Neural cell (in vitro differentiated cells): ENCODE measurements around the gene HAS3. TPM values are rescaled to one million over a fixed set of nuclear protein-coding genes. Genes with fewer than 3 reads are reported as not detected.

Experiments used
- H2AFZ ChIP-seq: fragments of 200-600, 300-800 bp; sonication (generic), shearing (Covaris generic); 2 replicates; pipeline ENCODE4 v1.6.0; 2014; ENCODE audit warnings: low read depth, mild to moderate bottlenecking, antibody characterized with exemption, low read length, moderate library complexity
- H3F3A ChIP-seq: fragments of 200-600 bp; shearing (Covaris generic); 2 replicates; pipeline ENCODE4 v1.6.1; 2016; ENCODE audit warnings: mild to moderate bottlenecking, moderate library complexity, mixed read lengths, antibody characterized with exemption, low read length; ENCODE audit not compliant: insufficient read depth, poor library complexity, severe bottlenecking
- H3K27ac ChIP-seq: fragments of 200-600, 300-800 bp; sonication (generic), shearing (Covaris generic); 2 replicates; pipeline ENCODE4 v1.5.1; 2014; ENCODE audit warnings: mild to moderate bottlenecking, low read length, moderate library complexity
- H3K27me3 ChIP-seq: fragments of 300-800, 200-600 bp; sonication (generic), shearing (Covaris generic); 2 replicates; pipeline ENCODE4 v1.6.0; 2014; ENCODE audit warnings: mild to moderate bottlenecking, low read depth, low read length, moderate library complexity; ENCODE audit not compliant: insufficient read depth
- H3K36me3 ChIP-seq: fragments of 300-800, 200-600 bp; sonication (generic), shearing (Covaris generic); 2 replicates; pipeline ENCODE4 v1.5.1; 2014; ENCODE audit warnings: mild to moderate bottlenecking, antibody characterized with exemption, low read length, moderate library complexity; ENCODE audit not compliant: insufficient read depth
- H3K4me2 ChIP-seq: fragments of 300-800, 200-600 bp; sonication (generic), shearing (Covaris generic); 2 replicates; pipeline ENCODE4 v1.6.0; 2014; ENCODE audit warnings: mild to moderate bottlenecking, low read length
- H3K4me3 ChIP-seq: fragments of 300-800, 200-600 bp; sonication (generic), shearing (Covaris generic); 2 replicates; pipeline ENCODE4 v1.5.1; 2014; ENCODE audit warnings: mild to moderate bottlenecking, low read length, moderate library complexity
- H3K79me2 ChIP-seq: fragments of 200-600 bp; shearing (Covaris generic); replicated peaks from 2 replicates; pipeline ENCODE4 v1.6.0; 2014; ENCODE audit warnings: mild to moderate bottlenecking, low read length, moderate library complexity; ENCODE audit not compliant: insufficient read depth
- H3K9ac ChIP-seq: fragments of 300-800, 200-600 bp; sonication (generic), shearing (Covaris generic); 2 replicates; pipeline ENCODE4 v1.6.1; 2016; ENCODE audit warnings: mild to moderate bottlenecking, low read length, mixed read lengths
- H3K9me2 ChIP-seq: fragments of 200-600 bp; shearing (Covaris generic); 2 replicates; pipeline ENCODE4 v1.6.1; 2016; ENCODE audit warnings: mild to moderate bottlenecking, low read length, mixed read lengths; ENCODE audit not compliant: insufficient read depth
- H3K9me3 ChIP-seq: fragments of 200-600, 300-800 bp; sonication (generic), shearing (Covaris generic); 2 replicates; pipeline ENCODE4 v1.6.1; 2016; ENCODE audit warnings: mild to moderate bottlenecking, mixed run types, low read length, moderate library complexity, mixed read lengths
- H4K20me1 ChIP-seq: fragments of 200-600 bp; shearing (Covaris generic); 2 replicates; pipeline ENCODE4 v1.6.1; 2016; ENCODE audit warnings: mild to moderate bottlenecking, mixed run types; ENCODE audit not compliant: insufficient read depth
- CTCF ChIP-seq: fragments of 450-650 bp; IDR thresholded peaks from 2 replicates; pipeline ENCODE4 v1.5.1; 2014; ENCODE audit warnings: antibody characterized with exemption, mild to moderate bottlenecking, moderate library complexity; ENCODE audit not compliant: poor library complexity, severe bottlenecking
- EP300 ChIP-seq: fragments of 450-650 bp; conservative IDR thresholded peaks from 2 replicates; pipeline ENCODE4 v1.6.1; 2014; ENCODE audit warnings: antibody characterized with exemption, mild to moderate bottlenecking, moderate library complexity; ENCODE audit not compliant: poor library complexity, severe bottlenecking
- EZH2 ChIP-seq: fragments of 200-600, 300-800 bp; shearing (Covaris generic), sonication (generic); IDR thresholded peaks from 2 replicates; pipeline ENCODE4 v1.6.1; 2014; ENCODE audit warnings: antibody characterized with exemption, low read length, borderline replicate concordance, mild to moderate bottlenecking; ENCODE audit not compliant: insufficient read depth, poor library complexity, severe bottlenecking
- MXI1 ChIP-seq: fragments of 450-650 bp; conservative IDR thresholded peaks from 2 replicates; pipeline ENCODE4 v1.6.1; 2014; ENCODE audit warnings: antibody characterized with exemption, mild to moderate bottlenecking; ENCODE audit not compliant: poor library complexity, severe bottlenecking
- POLR2AphosphoS5 ChIP-seq: IDR thresholded peaks from 2 replicates; pipeline ENCODE4 v1.6.1; 2012
- RAD21 ChIP-seq: fragments of 450-650 bp; conservative IDR thresholded peaks from 2 replicates; pipeline ENCODE4 v1.6.1; 2014; ENCODE audit warnings: antibody characterized with exemption, mild to moderate bottlenecking, moderate library complexity
- REST ChIP-seq: IDR thresholded peaks from 2 replicates; pipeline ENCODE4 v1.6.1; 2012; ENCODE audit warnings: borderline replicate concordance
- SMC3 ChIP-seq: fragments of 450-650 bp; conservative IDR thresholded peaks from 2 replicates; pipeline ENCODE4 v1.6.1; 2014; ENCODE audit warnings: antibody characterized with exemption, mild to moderate bottlenecking, moderate library complexity; ENCODE audit not compliant: poor library complexity
- TAF1 ChIP-seq: IDR thresholded peaks from 2 replicates; pipeline ENCODE4 v1.6.1; 2012; ENCODE audit warnings: low read depth
- polyA plus RNA-seq: library from polyadenylated mRNA; depleted of rRNA; stranded (reverse); fragments of >200 nt; gene quantifications from 2 replicates; pipeline ENCODE4 v1.2.3, GENCODE V29; 2014

Gene HAS3
- polyA plus RNA-seq, 1 donor from 2014 or later: 12.5 TPM

GRCh38 chr16:69118994-69119393, 13.5 kb downstream of the HAS3 start:
- Histone ChIP-seq H3K36me3 (peaks cover 8% of the 10 kb centered on the region), H3K27ac (no peak overlapping the region), H3K4me2 (no peak overlapping the region)

GRCh38 chr16:69119536-69119935, 14.1 kb downstream of the HAS3 start:
- H3K9me3 ChIP-seq: no peaks in the 10 kb centered on the region
- no peak overlapping the region for H3K27ac ChIP-seq
- H3K4me2 ChIP-seq: no peak overlapping the region
- no peak overlapping the region for H3K4me3 ChIP-seq
- H3K9me2 ChIP-seq: no peaks in the 10 kb centered on the region
- H3K36me3 ChIP-seq: peaks cover 8% of the 10 kb centered on the region
- TF ChIP-seq TAF1 (no peak), REST (no peak), SMC3 (no peak), EP300 (no peak), CTCF (no peak)
- H3K9ac ChIP-seq: no peak overlapping the region
- H2AFZ ChIP-seq: no peak overlapping the region
- H3K79me2 ChIP-seq: peaks cover 11% of the 10 kb centered on the region
- H3F3A ChIP-seq: no peaks in the 10 kb centered on the region
- no peaks in the 10 kb centered on the region for H4K20me1 ChIP-seq
- H3K27me3 ChIP-seq: no peaks in the 10 kb centered on the region

More at GRCh38 chr16:69118994-69119393, 13.5 kb downstream of the HAS3 start:
- H3K9ac ChIP-seq: no peak overlapping the region
- H3K9me2 ChIP-seq: no peaks in the 10 kb centered on the region
- TF ChIP-seq EP300: no peak
- no peak for TF ChIP-seq RAD21
- TF ChIP-seq MXI1: no peak
- TF ChIP-seq SMC3: no peak
- TF ChIP-seq EZH2: no peak
- TF ChIP-seq CTCF: no peak
- TF ChIP-seq TAF1: no peak
- no peak for TF ChIP-seq POLR2AphosphoS5
- TF ChIP-seq REST: no peak
- H2AFZ ChIP-seq: no peak overlapping the region
- no peaks in the 10 kb centered on the region for H4K20me1 ChIP-seq
- H3K79me2 ChIP-seq: peaks cover 11% of the 10 kb centered on the region
- no peak overlapping the region for H3K4me3 ChIP-seq
- H3K9me3 ChIP-seq: no peaks in the 10 kb centered on the region
- H3K27me3 ChIP-seq: no peaks in the 10 kb centered on the region
- H3F3A ChIP-seq: no peaks in the 10 kb centered on the region
